A549 treated with GW870086 at 1 μM for 4 hours (cell line): Measurements from ENCODE around the gene PRRC2B. TPM values are rescaled to one million over a fixed set of nuclear protein-coding genes. Genes with fewer than 3 reads are reported as not detected.

Experiments used
- total RNA-seq: library from RNA; stranded (reverse); fragments of 200-300 nt; extraction: Qiagen RNA extraction; gene quantifications from 5 replicates; pipeline ENCODE4 v1.2.3, GENCODE V29; 2022; ENCODE audit warnings: low read depth

PRRC2B gene
- total RNA-seq: 50.3 to 64.9 TPM (median 64.2 TPM) in 5 replicates

GRCh38 chr9:131393622-131394463, at the start of gene PRRC2B:
PRRC2B (plus strand) TSS chr9:131394086; CDS start chr9:131430145, 36,059 bp downstream.

GRCh38 chr9:131502781-131503625, 109.1 kb downstream of the PRRC2B start, which contains the start of gene POMT1:
POMT1 (plus strand) TSS chr9:131502918; CDS start chr9:131504219, 1,301 bp downstream.

GRCh38 chr9:131530920-131531832, 137.3 kb downstream of the PRRC2B start, which contains the start of gene UCK1:
UCK1 (minus strand) TSS chr9:131531263; CDS start chr9:131531174, 89 bp downstream.

GRCh38 chr9:131545003-131545785, 151.3 kb downstream of the PRRC2B start, which contains the start of gene PRRT1B:
PRRT1B (plus strand) TSS chr9:131545523; CDS start chr9:131545616, 93 bp downstream.

Other genes with a start within 250 kb of the PRRC2B start
- gene FAM78A, start 117.6 kb upstream of the PRRC2B start, total RNA-seq: 0.19 to 0.35 TPM (median 0.26 TPM) in 5 replicates
- 0.09 TPM in 1 of 5 replicates, not detected in the others for gene PLPP7, start 104.4 kb upstream of the PRRC2B start, total RNA-seq
- gene POMT1, start 108.8 kb downstream of the PRRC2B start, total RNA-seq: 14.2 to 19.0 TPM (median 17.7 TPM) in 5 replicates
- 18.2 to 24.7 TPM (median 20.2 TPM) in 5 replicates for gene UCK1, start 137.2 kb downstream of the PRRC2B start, total RNA-seq
- gene PRRT1B, start 151.4 kb downstream of the PRRC2B start, total RNA-seq: 0.15 to 0.69 TPM (median 0.47 TPM) in 4 of 5 replicates, not detected in the other